Astrocyte (in vitro differentiated cells and primary cell): ENCODE data around the gene RBFA.

Source experiments
- EZH2 ChIP-seq: IDR thresholded peaks from 2 replicates; pipeline ENCODE4 v1.6.1; 2012; ENCODE audit warnings: mild to moderate bottlenecking, low read length, inconsistent platforms; ENCODE audit not compliant: insufficient read depth
- TF ChIP-seq, protein P1 (sequence below): IDR thresholded peaks from 2 replicates; pipeline ENCODE4 v1.5.1; 2011; ENCODE audit warnings: low read depth, mild to moderate bottlenecking, inconsistent platforms, low read length, moderate library complexity; ENCODE audit not compliant: insufficient read depth

DNA sequence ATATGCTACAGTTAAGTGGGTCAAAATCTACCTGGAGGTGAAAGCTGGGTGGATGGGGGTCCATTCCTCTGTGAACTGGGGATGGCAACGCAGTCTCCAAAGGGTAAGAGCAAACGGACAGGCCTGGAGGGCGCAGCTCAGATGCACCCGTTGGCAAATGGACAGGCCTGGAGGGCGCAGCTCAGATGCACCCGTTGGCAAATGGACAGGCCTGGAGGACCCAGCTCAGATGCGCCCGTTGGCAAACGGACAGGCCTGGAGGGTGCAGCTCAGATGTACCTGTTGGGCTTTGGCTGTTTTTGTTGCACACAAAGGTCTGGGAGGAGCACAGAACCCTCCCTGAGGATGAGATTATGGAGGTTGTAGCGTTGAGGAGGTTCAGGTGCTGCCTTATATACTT is 33.7 kb downstream of the RBFA start:
- TF ChIP-seq, protein P1, sequence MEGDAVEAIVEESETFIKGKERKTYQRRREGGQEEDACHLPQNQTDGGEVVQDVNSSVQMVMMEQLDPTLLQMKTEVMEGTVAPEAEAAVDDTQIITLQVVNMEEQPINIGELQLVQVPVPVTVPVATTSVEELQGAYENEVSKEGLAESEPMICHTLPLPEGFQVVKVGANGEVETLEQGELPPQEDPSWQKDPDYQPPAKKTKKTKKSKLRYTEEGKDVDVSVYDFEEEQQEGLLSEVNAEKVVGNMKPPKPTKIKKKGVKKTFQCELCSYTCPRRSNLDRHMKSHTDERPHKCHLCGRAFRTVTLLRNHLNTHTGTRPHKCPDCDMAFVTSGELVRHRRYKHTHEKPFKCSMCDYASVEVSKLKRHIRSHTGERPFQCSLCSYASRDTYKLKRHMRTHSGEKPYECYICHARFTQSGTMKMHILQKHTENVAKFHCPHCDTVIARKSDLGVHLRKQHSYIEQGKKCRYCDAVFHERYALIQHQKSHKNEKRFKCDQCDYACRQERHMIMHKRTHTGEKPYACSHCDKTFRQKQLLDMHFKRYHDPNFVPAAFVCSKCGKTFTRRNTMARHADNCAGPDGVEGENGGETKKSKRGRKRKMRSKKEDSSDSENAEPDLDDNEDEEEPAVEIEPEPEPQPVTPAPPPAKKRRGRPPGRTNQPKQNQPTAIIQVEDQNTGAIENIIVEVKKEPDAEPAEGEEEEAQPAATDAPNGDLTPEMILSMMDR: no peak
- no peak for TF ChIP-seq EZH2
